Thymus (tissue), 11 donors: Measurements from ENCODE around the gene CDK14. TPM values are rescaled to one million over a fixed set of nuclear protein-coding genes. Genes with fewer than 3 reads are reported as not detected.
"Not testable (repeated sequence)": the region's sequence is repeated elsewhere in the genome, so short reads cannot be mapped to it uniquely, and the experiment has no call there.

Experiments
- DNase-seq, 9 donors: peaks; one replicate each; pipeline ENCODE4 v3.0.0-alpha.2; 2013; ENCODE audit warnings: low spot score in 9 of 9, low read depth in 6 of 9, missing footprints in 1 of 9
- H3K27ac ChIP-seq, 2 donors: one replicate each; pipeline ENCODE4 v1.5.1; 2013; ENCODE audit warnings: control low read depth in 1 of 2, low read depth in 1 of 2, low read length in 1 of 2, mild to moderate bottlenecking in 1 of 2, moderate library complexity in 1 of 2
- H3K27me3 ChIP-seq, 2 donors: one replicate each; pipeline ENCODE4 v1.5.1; 2013; ENCODE audit warnings: low read length in 1 of 2; ENCODE audit not compliant: control insufficient read depth in 2 of 2, insufficient read depth in 1 of 2
- H3K36me3 ChIP-seq, 2 donors: one replicate each; pipeline ENCODE4 v1.5.1; 2013; ENCODE audit warnings: low read length in 1 of 2, mild to moderate bottlenecking in 1 of 2, moderate library complexity in 1 of 2; ENCODE audit not compliant: control insufficient read depth in 2 of 2, insufficient read depth in 2 of 2
- H3K4me1 ChIP-seq, 2 donors: one replicate each; pipeline ENCODE4 v1.5.1; 2013; ENCODE audit warnings: low read length in 2 of 2; ENCODE audit not compliant: control insufficient read depth in 2 of 2, insufficient read depth in 2 of 2
- H3K4me3 ChIP-seq, 2 donors: one replicate each; pipeline ENCODE4 v1.5.1; 2013; ENCODE audit warnings: low read length in 2 of 2, control low read depth in 1 of 2, mild to moderate bottlenecking in 1 of 2
- H3K9me3 ChIP-seq, 2 donors: one replicate each; pipeline ENCODE4 v1.5.1; 2013; ENCODE audit warnings: low read length in 1 of 2, mild to moderate bottlenecking in 1 of 2; ENCODE audit not compliant: control insufficient read depth in 2 of 2, insufficient read depth in 1 of 2
- WGBS: extraction: QIAGEN DNeasy Blood & Tissue Kit; methylation state at CpG from one replicate; pipeline ENCODE4 v1.1.7; 2013; 5-methylcytosine and 5-hydroxymethylcytosine counted together
- polyA plus RNA-seq: library from polyadenylated mRNA; stranded (reverse); fragments of 200-250 nt; gene quantifications from one replicate; pipeline ENCODE4 v1.2.3, GENCODE V29; 2013
- total RNA-seq: library from RNA; stranded (reverse); fragments of 120-200 nt; gene quantifications from one replicate; pipeline ENCODE4 v1.2.4, GENCODE V29; 2013
- donor health status: healthy.

Gene CDK14
- total and polyA plus RNA-seq, 2 donors: 7.6 to 9.0 TPM

DNA sequence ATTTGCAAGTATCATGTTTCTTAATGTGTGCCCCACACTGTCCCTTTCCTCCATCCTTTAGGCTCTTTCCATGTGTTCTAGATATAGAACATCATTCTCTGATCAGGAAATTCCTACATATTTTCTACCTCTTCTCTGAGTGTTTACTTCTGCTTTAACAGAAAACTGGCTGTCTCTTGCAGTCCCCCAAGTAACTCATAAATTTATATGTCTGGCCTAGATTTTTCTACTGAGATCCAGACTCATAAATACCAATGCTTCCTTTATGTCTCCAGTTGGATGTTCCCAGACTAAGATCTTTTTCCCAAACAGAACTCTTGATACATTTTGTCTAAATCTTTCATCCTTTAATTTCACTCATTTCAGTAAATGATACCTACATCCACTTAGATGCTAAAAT, 181.8 kb downstream of the CDK14 start:
- DNase-seq: no peak
- H3K4me1 ChIP-seq: no peaks in the 10 kb centered on the region
- H3K27ac ChIP-seq: no peak overlapping the region
- no peak overlapping the region for H3K4me3 ChIP-seq
- H3K9me3 ChIP-seq: peaks cover 0 to 6% of the 10 kb centered on the region in 2 donors
- H3K36me3 ChIP-seq: no peaks in the 10 kb centered on the region
- no peaks in the 10 kb centered on the region for H3K27me3 ChIP-seq

GRCh38 chr7:90788052-90788451, 191.9 kb downstream of the CDK14 start:
- WGBS: 97% methylated on average over 4 of the region's 4 CpGs
- no peak for DNase-seq

DNA sequence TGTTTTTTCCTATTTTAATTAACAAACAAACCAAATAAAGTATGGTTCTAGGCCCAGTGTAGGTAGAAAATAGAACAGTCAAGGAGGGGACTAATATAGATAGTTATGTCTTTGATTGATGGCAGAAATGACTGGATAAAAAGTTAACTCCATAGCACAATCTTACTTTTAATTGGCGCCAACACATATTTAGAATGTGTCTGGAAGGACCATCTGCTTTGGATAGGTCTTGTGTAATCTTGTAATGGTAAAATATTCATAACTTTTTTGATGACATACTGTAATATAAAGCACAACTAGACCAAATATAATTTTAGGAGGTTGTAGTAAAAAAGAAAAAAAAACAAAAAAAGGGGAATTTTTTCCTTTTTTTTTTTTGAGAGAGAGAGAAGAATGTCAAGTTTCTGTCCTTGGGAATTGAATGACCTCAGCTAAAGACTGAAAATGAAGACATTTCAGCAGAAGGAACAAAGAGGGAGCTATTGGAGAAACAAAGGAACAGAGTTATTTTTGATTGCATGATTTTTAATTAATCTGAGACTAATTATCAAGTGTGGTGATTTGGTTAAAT, 193.7 kb downstream of the CDK14 start:
- no peak for DNase-seq
- H3K9me3 ChIP-seq: no peaks in the 10 kb centered on the region
- no peaks in the 10 kb centered on the region for H3K27me3 ChIP-seq
- no peak overlapping the region for H3K4me3 ChIP-seq
- no peak overlapping the region for H3K27ac ChIP-seq
- H3K36me3 ChIP-seq: no peaks in the 10 kb centered on the region
- 96% methylated on average over 1 of the region's 1 CpG for WGBS
- no peaks in the 10 kb centered on the region for H3K4me1 ChIP-seq

More at GRCh38 chr7:90788052-90788451, 191.9 kb downstream of the CDK14 start:
- H3K36me3 ChIP-seq: no peaks in the 10 kb centered on the region
- H3K4me1 ChIP-seq: no peaks in the 10 kb centered on the region
- no peaks in the 10 kb centered on the region for H3K9me3 ChIP-seq
- no peaks in the 10 kb centered on the region for H3K27me3 ChIP-seq
- H3K4me3 ChIP-seq: no peak overlapping the region
- no peak overlapping the region for H3K27ac ChIP-seq

- no peak for DNase-seq
- H3K9me3 ChIP-seq: no peaks in the 10 kb centered on the region
- WGBS: 78% methylated on average over 3 of the region's 3 CpGs
- no peaks in the 10 kb centered on the region for H3K36me3 ChIP-seq
- no peaks in the 10 kb centered on the region for H3K4me1 ChIP-seq
- H3K4me3 ChIP-seq: no peak overlapping the region
- no peaks in the 10 kb centered on the region for H3K27me3 ChIP-seq
- H3K27ac ChIP-seq: no peak overlapping the region
Measured at GRCh38 chr7:90791596-90791995, 195.5 kb downstream of the CDK14 start.

- Histone ChIP-seq H3K27ac (no peak overlapping the region), H3K27me3 (no peaks in the 10 kb centered on the region), H3K9me3 (no peaks in the 10 kb centered on the region), H3K4me1 (no peaks in the 10 kb centered on the region), H3K36me3 (no peaks in the 10 kb centered on the region), H3K4me3 (no peak overlapping the region)
- no peak for DNase-seq
- WGBS: 90% methylated on average over 1 of the region's 1 CpG
Measured at GRCh38 chr7:90792301-90792700, 196.2 kb downstream of the CDK14 start.

DNA sequence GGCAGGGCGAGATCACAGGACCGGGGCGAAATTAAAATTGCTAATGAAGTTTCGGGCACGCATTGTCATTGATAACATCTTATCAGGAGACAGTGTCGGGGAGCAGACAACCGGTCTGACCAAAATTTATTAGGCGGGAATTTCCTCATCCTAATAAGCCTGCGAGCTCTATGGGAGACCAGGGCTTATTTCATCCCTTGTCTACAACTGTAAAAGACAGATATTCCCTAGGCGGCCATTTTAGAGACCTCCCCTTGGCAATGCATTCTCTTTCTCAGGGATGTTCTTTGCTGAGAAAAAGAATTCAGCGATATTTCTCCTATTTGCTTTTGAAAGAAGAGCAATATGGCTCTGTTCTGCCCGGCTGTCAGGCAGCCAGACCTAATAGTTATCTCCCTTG, 198.1 kb downstream of the CDK14 start:
- DNase-seq, H3K4me1 ChIP-seq, H3K27me3 ChIP-seq, H3K9me3 ChIP-seq, H3K4me3 ChIP-seq, H3K36me3 ChIP-seq, H3K27ac ChIP-seq: not testable (repeated sequence)
- 97% methylated on average over 12 of the region's 12 CpGs for WGBS

DNA sequence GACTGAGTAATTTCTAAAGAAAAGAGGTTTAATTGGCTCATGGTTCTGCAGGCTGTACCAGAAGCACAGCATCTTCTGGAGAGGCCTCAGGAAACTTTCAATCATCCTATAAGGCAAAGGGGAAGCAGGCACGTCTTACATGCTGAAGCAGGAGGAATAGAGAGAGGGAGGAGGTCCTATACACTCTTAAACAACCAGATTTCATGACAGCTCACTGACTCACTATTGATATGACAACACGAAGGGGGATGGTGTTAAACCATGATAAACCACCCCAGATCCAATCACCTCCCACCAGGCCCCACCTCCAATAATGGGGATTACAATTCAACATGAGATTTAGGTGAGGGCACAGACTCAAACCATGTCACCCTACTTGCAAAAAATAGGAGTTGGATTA, 201.5 kb downstream of the CDK14 start:
- DNase-seq: no peak
- Histone ChIP-seq H3K4me3 (no peak overlapping the region), H3K36me3 (no peaks in the 10 kb centered on the region), H3K27ac (no peak overlapping the region), H3K4me1 (no peaks in the 10 kb centered on the region), H3K27me3 (no peaks in the 10 kb centered on the region), H3K9me3 (no peaks in the 10 kb centered on the region)
- 83% methylated on average over 2 of the region's 2 CpGs for WGBS

DNA sequence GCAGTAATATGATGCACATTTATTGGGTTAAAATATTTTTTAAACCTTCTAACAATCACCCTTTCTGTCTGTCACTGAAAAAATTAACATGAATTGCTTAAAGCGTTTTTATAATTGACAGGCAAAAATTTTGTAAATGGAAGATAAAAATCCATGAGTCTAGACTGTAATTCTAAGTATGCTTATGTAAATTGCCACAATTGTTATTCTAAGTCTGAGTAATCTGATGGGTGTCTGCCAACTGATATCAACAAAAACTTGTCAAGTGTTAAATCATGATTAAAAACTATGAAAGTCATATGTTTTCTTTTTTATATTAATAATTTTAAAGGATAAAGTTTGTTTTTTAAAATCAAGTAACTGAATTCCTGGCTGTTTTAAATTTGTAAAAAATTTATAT, 208.2 kb downstream of the CDK14 start:
- Histone ChIP-seq H3K4me1 (no peaks in the 10 kb centered on the region), H3K27me3 (no peaks in the 10 kb centered on the region), H3K4me3 (no peak overlapping the region), H3K36me3 (no peaks in the 10 kb centered on the region), H3K9me3 (peaks cover 0 to 4% of the 10 kb centered on the region in 2 donors), H3K27ac (no peak overlapping the region)
- WGBS: 94% methylated on average over 1 of the region's 1 CpG
- no peak for DNase-seq

DNA sequence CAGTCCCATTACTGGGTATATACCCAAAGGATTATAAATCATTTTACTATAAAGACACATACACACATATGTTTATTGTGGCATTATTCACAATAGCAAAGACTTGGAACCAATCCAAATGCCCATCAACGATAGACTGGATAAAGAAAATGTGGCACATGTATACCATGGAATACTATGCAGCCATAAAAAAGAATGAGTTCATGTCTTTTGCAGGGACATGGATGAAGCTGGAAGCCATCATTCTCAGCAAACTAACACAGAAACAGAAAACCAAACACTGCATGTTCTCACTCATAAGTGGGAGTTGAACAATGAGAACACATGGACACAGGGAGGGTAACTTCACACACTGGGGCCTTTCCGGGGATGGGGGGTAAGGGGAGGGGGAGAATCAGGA, 219.4 kb downstream of the CDK14 start:
- DNase-seq, H3K9me3 ChIP-seq, H3K36me3 ChIP-seq, H3K27me3 ChIP-seq, H3K4me1 ChIP-seq, H3K27ac ChIP-seq, H3K4me3 ChIP-seq: not testable (repeated sequence)
- 93% methylated on average over 2 of the region's 2 CpGs for whole genome bisulfite sequencing
